Tibial nerve (tissue), 4 donors: ENCODE data around the gene ARL5A. TPM values are rescaled to one million over a fixed set of nuclear protein-coding genes. Genes with fewer than 3 reads are reported as not detected.

Experiments used
- DNase-seq, 2 donors: peaks; one replicate each; pipeline ENCODE4 v3.0.0-alpha.2; 2019; ENCODE audit warnings: low spot score in 2 of 2
- H3K27ac ChIP-seq, 4 donors: fragments of 200-600 bp; sonication (generic) in 3 of 4; one replicate each; pipeline ENCODE4 v1.5.1; 2017 to 2019; ENCODE audit warnings: mild to moderate bottlenecking in 1 of 4
- H3K27me3 ChIP-seq, 2 donors: fragments of 200-600 bp; sonication (generic) in 1 of 2; one replicate each; pipeline versions ENCODE4 v1.5.1 to v1.6.0; 2017 to 2019
- H3K36me3 ChIP-seq, 3 donors: fragments of 200-600 bp; sonication (generic); one replicate each; pipeline ENCODE4 v1.5.1; 2018 to 2019
- H3K4me1 ChIP-seq, 4 donors: fragments of 200-600 bp; sonication (generic) in 3 of 4; one replicate each; pipeline ENCODE4 v1.5.1; 2017 to 2019
- H3K4me3 ChIP-seq, 4 donors: fragments of 200-600 bp; sonication (generic) in 3 of 4; one replicate each; pipeline ENCODE4 v1.5.1; 2017 to 2019; ENCODE audit warnings: mild to moderate bottlenecking in 1 of 4, moderate library complexity in 1 of 4
- H3K9me3 ChIP-seq, 4 donors: fragments of 200-600 bp; sonication (generic) in 3 of 4; one replicate each; pipeline ENCODE4 v1.5.1; 2017 to 2019
- CTCF ChIP-seq, 5 experiments: fragments of 200-600 bp in 3 of 5; fragments of 450-650 bp in 2 of 5; sonication (generic) in 3 of 5; IDR thresholded peaks; one replicate each; pipeline ENCODE4 v1.5.1; 2016 to 2019; ENCODE audit warnings: antibody characterized with exemption in 5 of 5, mild to moderate bottlenecking in 3 of 5, moderate library complexity in 2 of 5
- EP300 ChIP-seq, 2 donors: sonication (generic); formaldehyde crosslinking; IDR thresholded peaks; one replicate each; pipeline ENCODE4 v1.6.1; 2017; ENCODE audit warnings: antibody characterized with exemption in 2 of 2, mild to moderate bottlenecking in 1 of 2
- POLR2A ChIP-seq, 2 donors: fragments of 450-650 bp; IDR thresholded peaks; one replicate each; pipeline ENCODE4 v1.6.1; 2017; ENCODE audit warnings: antibody characterized with exemption in 2 of 2, mild to moderate bottlenecking in 2 of 2, moderate library complexity in 2 of 2
- WGBS, 2 donors: methylation state at CpG; one replicate each; pipeline ENCODE4 v1.1.5; 2018; 5-methylcytosine and 5-hydroxymethylcytosine counted together
- total RNA-seq, 4 donors: library from RNA; depleted of rRNA; stranded (reverse); fragments of >200 nt; gene quantifications; one replicate each; pipeline ENCODE4 v1.1.0, GENCODE V29; 2016

Gene ARL5A
- total RNA-seq, 4 donors from 2014 or later, result 21.6 to 40.2 (median 29.9) TPM

DNA sequence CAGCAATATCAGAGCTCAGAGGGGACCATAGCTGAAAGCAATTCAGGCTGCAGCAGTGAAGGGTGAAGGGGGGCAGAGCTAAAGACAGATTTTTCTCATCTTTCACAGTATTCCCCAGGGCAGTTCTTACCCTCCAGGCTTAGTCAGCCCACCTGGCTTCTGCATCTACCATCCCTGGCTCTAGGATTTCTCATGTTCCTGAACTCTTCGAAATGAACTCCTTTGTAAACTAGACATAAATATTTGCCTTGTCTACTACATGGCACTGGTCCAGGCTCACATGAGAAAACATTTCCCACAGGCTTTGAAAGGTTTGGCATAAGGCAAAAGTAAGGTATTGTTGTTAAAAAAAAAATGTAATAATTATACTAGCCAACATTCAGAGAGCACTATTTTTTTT is 70.4 kb downstream of the ARL5A start:
- WGBS, 2 donors, result 21 to 33% methylated on average over 1 of the region's 1 CpG
- TF ChIP-seq EP300 (IDR thresholded peaks at IDR 0.05) (no peak), CTCF (IDR thresholded peaks at IDR 0.05) (no peak), POLR2A (IDR thresholded peaks at IDR 0.05) (no peak)
- H3K36me3 ChIP-seq, result peaks cover 0 to 3% (median 0%) of the 10 kb centered on the region in 3 donors
- no peaks in the 10 kb centered on the region for H3K9me3 ChIP-seq
- no peak overlapping the region for H3K27ac ChIP-seq
- no peak for DNase-seq
- H3K4me1 ChIP-seq, result no peaks in the 10 kb centered on the region
- H3K27me3 ChIP-seq, result no peaks in the 10 kb centered on the region
- no peak overlapping the region for H3K4me3 ChIP-seq

GRCh38 chr2:151756820-151757219 is 71.4 kb downstream of the ARL5A start:
- no peaks in the 10 kb centered on the region for H3K27me3 ChIP-seq
- no peak for DNase-seq
- no peaks in the 10 kb centered on the region for H3K9me3 ChIP-seq
- no peak overlapping the region for H3K27ac ChIP-seq
- no peaks in the 10 kb centered on the region for H3K4me1 ChIP-seq
- H3K36me3 ChIP-seq, result peaks cover 0 to 2% (median 0%) of the 10 kb centered on the region in 3 donors
- TF ChIP-seq POLR2A (IDR thresholded peaks at IDR 0.05), result no peak
- TF ChIP-seq EP300 (IDR thresholded peaks at IDR 0.05), result no peak
- no peak for TF ChIP-seq CTCF (IDR thresholded peaks at IDR 0.05)
- no peak overlapping the region for H3K4me3 ChIP-seq
- 93 to 94% methylated on average over 2 of the region's 2 CpGs for WGBS, 2 donors

DNA sequence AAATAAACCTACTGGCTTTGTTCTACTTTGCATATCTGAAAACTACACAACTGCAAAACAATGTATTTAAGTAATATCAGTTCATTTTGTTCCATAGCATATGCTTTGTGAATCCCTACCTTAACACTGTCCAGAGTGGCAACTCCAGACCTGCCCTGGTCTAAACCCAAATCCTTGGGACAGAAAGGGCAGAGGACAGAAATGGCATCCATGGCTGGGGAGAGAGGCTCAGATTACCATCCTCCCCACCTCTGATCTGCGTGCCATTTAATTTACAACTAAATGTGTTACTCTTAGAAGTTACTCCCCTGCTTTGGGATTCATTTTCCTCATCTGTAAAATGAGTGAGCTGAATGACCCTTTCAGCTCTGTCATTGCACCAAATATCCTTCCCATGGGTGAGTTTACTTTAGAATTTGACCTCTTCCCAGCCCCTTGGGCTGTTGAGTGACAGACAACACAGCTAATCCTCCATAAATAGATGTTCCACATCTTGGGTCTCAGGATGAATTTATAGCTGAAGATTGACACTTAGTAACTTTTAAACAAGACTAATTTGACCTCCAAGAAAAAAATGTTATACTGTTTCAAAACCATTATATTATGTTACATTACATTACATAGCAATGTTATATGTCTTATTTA is 73.8 kb downstream of the ARL5A start:
- TF ChIP-seq CTCF (IDR thresholded peaks at IDR 0.05) (no peak), POLR2A (IDR thresholded peaks at IDR 0.05) (no peak), EP300 (IDR thresholded peaks at IDR 0.05) (no peak)
- no peaks in the 10 kb centered on the region for H3K9me3 ChIP-seq
- no peaks in the 10 kb centered on the region for H3K36me3 ChIP-seq
- H3K27me3 ChIP-seq, result no peaks in the 10 kb centered on the region
- H3K4me3 ChIP-seq, result no peak overlapping the region
- H3K4me1 ChIP-seq, result no peaks in the 10 kb centered on the region
- DNase-seq, result no peak
- 68 to 71% methylated on average over 1 of the region's 1 CpG for whole genome bisulfite sequencing, 2 donors
- no peak overlapping the region for H3K27ac ChIP-seq

- Histone ChIP-seq H3K27me3 (no peaks in the 10 kb centered on the region), H3K4me3 (no peak overlapping the region), H3K9me3 (no peaks in the 10 kb centered on the region), H3K27ac (no peak overlapping the region), H3K36me3 (no peaks in the 10 kb centered on the region), H3K4me1 (no peaks in the 10 kb centered on the region)
- TF ChIP-seq POLR2A (IDR thresholded peaks at IDR 0.05) (no peak), CTCF (IDR thresholded peaks at IDR 0.05) (no peak), EP300 (IDR thresholded peaks at IDR 0.05) (no peak)
- DNase-seq, result no peak
Measured at GRCh38 chr2:151753540-151753939, 74.7 kb downstream of the ARL5A start.

Other genes starting within 250 kb of the ARL5A start
- 1 to 10 TPM; 1.2 to 2.2 (median 1.5) TPM for gene NEB, start 93.9 kb downstream of the ARL5A start, total RNA-seq